H9 (cell line): Measurements from ENCODE around the gene PGF. TPM values are rescaled to one million over a fixed set of nuclear protein-coding genes. Genes with fewer than 3 reads are reported as not detected.

Source experiments
- DNase-seq: peaks from one replicate; pipeline ENCODE4 v3.0.0-alpha.2; 2017
- H2AFZ ChIP-seq: one replicate; pipeline ENCODE4 v1.6.1; 2013; ENCODE audit warnings: mild to moderate bottlenecking, low read length, control low read depth, moderate library complexity
- H2AK5ac ChIP-seq: 2 replicates; pipeline ENCODE4 v1.6.1; 2013; ENCODE audit warnings: low read length, control low read depth, mixed read lengths; ENCODE audit not compliant: insufficient read length
- H2BK120ac ChIP-seq: one replicate; pipeline ENCODE4 v1.6.1; 2013; ENCODE audit warnings: low read depth, mild to moderate bottlenecking, low read length, control low read depth, inconsistent platforms; ENCODE audit not compliant: poor library complexity, severe bottlenecking
- H2BK12ac ChIP-seq: 2 replicates; pipeline ENCODE4 v1.6.1; 2013; ENCODE audit warnings: low read length, control low read depth, mixed read lengths, low read depth; ENCODE audit not compliant: insufficient read length
- H2BK15ac ChIP-seq: 2 replicates; pipeline ENCODE4 v1.6.1; 2013; ENCODE audit warnings: low read depth, low read length, control low read depth
- H2BK20ac ChIP-seq: one replicate; pipeline ENCODE4 v1.6.1; 2013; ENCODE audit warnings: low read depth, mild to moderate bottlenecking, low read length, control low read depth, inconsistent platforms; ENCODE audit not compliant: poor library complexity, severe bottlenecking
- H2BK5ac ChIP-seq: 2 replicates; pipeline ENCODE4 v1.6.1; 2013; ENCODE audit warnings: low read length, control low read depth, mixed read lengths; ENCODE audit not compliant: insufficient read length
- H3K14ac ChIP-seq: 2 replicates; pipeline ENCODE4 v1.6.1; 2013; ENCODE audit warnings: low read length, control low read depth; ENCODE audit not compliant: insufficient read depth
- H3K18ac ChIP-seq: 2 replicates; pipeline ENCODE4 v1.6.1; 2013; ENCODE audit warnings: low read depth, mild to moderate bottlenecking, mixed read lengths, low read length, control low read depth; ENCODE audit not compliant: insufficient read length
- H3K23ac ChIP-seq: 2 replicates; pipeline ENCODE4 v1.6.1; 2013; ENCODE audit warnings: low read length, control low read depth, mixed read lengths, low read depth; ENCODE audit not compliant: insufficient read length
- H3K23me2 ChIP-seq: 2 replicates; pipeline ENCODE4 v1.6.1; 2013; ENCODE audit warnings: low read depth, mild to moderate bottlenecking, mixed read lengths, low read length, control low read depth; ENCODE audit not compliant: insufficient read length, poor library complexity, severe bottlenecking
- H3K27ac ChIP-seq: 2 replicates; pipeline ENCODE4 v1.5.1; 2013; ENCODE audit warnings: low read length, control low read depth, mixed read lengths, low read depth; ENCODE audit not compliant: insufficient read length
- H3K27me3 ChIP-seq: 2 replicates; pipeline ENCODE4 v1.6.1; 2013; ENCODE audit warnings: low read length, control low read depth, inconsistent platforms; ENCODE audit not compliant: insufficient read depth
- H3K4ac ChIP-seq: 2 replicates; pipeline ENCODE4 v1.6.1; 2013; ENCODE audit warnings: low read depth, mild to moderate bottlenecking, control low read depth, inconsistent platforms, low read length, moderate library complexity
- H3K4me1 ChIP-seq: 2 replicates; pipeline ENCODE4 v1.6.1; 2013; ENCODE audit warnings: low read length, control low read depth, inconsistent platforms; ENCODE audit not compliant: insufficient read depth
- H3K4me2 ChIP-seq: 2 replicates; pipeline ENCODE4 v1.6.1; 2013; ENCODE audit warnings: low read length, control low read depth, mixed read lengths; ENCODE audit not compliant: insufficient read length, insufficient read depth
- H3K56ac ChIP-seq: 2 replicates; pipeline ENCODE4 v1.6.1; 2013; ENCODE audit warnings: low read depth, mild to moderate bottlenecking, mixed read lengths, low read length, control low read depth; ENCODE audit not compliant: insufficient read length
- H3K79me1 ChIP-seq: 2 replicates; pipeline ENCODE4 v1.6.1; 2013; ENCODE audit warnings: low read depth, mild to moderate bottlenecking, moderate library complexity, low read length, control low read depth, inconsistent platforms; ENCODE audit not compliant: insufficient read depth, poor library complexity, severe bottlenecking
- H3K79me2 ChIP-seq: 2 replicates; pipeline ENCODE4 v1.6.1; 2013; ENCODE audit warnings: low read length, control low read depth, inconsistent platforms; ENCODE audit not compliant: insufficient read depth
- H3K9ac ChIP-seq: 2 replicates; pipeline ENCODE4 v1.6.1; 2013; ENCODE audit warnings: low read length, control low read depth, mixed read lengths; ENCODE audit not compliant: insufficient read length; ENCODE audit errors: extremely low read depth
- H3K9me3 ChIP-seq: one replicate; pipeline ENCODE4 v1.6.1; 2013; ENCODE audit warnings: low read depth, low read length, inconsistent platforms; ENCODE audit not compliant: control insufficient read depth
- H3T11ph ChIP-seq: one replicate; pipeline ENCODE4 v1.6.1; 2013; ENCODE audit warnings: mild to moderate bottlenecking, low read length, control low read depth, inconsistent platforms
- H4K20me1 ChIP-seq: one replicate; pipeline ENCODE4 v1.6.1; 2013; ENCODE audit not compliant: control insufficient read depth, insufficient read length, insufficient read depth
- H4K5ac ChIP-seq: 2 replicates; pipeline ENCODE4 v1.6.1; 2013; ENCODE audit warnings: low read depth, mild to moderate bottlenecking, mixed read lengths, low read length, control low read depth; ENCODE audit not compliant: insufficient read length
- H4K8ac ChIP-seq: replicated peaks from 2 replicates; pipeline ENCODE4 v1.6.1; 2013; ENCODE audit warnings: low read length, control low read depth, mixed read lengths, low read depth; ENCODE audit not compliant: insufficient read length
- H4K91ac ChIP-seq: 2 replicates; pipeline ENCODE4 v1.6.1; 2013; ENCODE audit warnings: low read depth, mild to moderate bottlenecking, moderate library complexity, mixed read lengths, low read length, control low read depth; ENCODE audit not compliant: insufficient read length
- H3K27ac Mint-ChIP-seq, 3 experiments: 2 replicates in 2 of 3; 3 replicates in 1 of 3; pipeline ENCODE4 v1.8.0; 2020 to 2021; ENCODE audit warnings: mixed read lengths in 3 of 3, mild to moderate bottlenecking in 1 of 3, moderate library complexity in 1 of 3
- H3K27me3 Mint-ChIP-seq: 2 replicates; pipeline ENCODE4 v1.8.0; 2021; ENCODE audit warnings: low read depth, mild to moderate bottlenecking, moderate library complexity, mixed read lengths
- H3K36me3 Mint-ChIP-seq, 3 experiments: 2 replicates in 2 of 3; 3 replicates in 1 of 3; pipeline ENCODE4 v1.8.0; 2020 to 2021; ENCODE audit warnings: low read depth in 3 of 3, mixed read lengths in 3 of 3; ENCODE audit not compliant: insufficient read depth in 1 of 3
- H3K4me1 Mint-ChIP-seq, 2 experiments: 2 replicates each; pipeline ENCODE4 v1.8.0; 2020; ENCODE audit warnings: mixed read lengths in 2 of 2
- H3K4me3 Mint-ChIP-seq, 2 experiments: 2 replicates in 1 of 2; 3 replicates in 1 of 2; pipeline ENCODE4 v1.8.0; 2020 to 2021; ENCODE audit warnings: mild to moderate bottlenecking in 2 of 2, mixed read lengths in 2 of 2, moderate library complexity in 1 of 2
- H3K9me3 Mint-ChIP-seq, 2 experiments: 2 replicates in 1 of 2; 3 replicates in 1 of 2; pipeline ENCODE4 v1.8.0; 2020; ENCODE audit warnings: mild to moderate bottlenecking in 2 of 2, mixed read lengths in 2 of 2, moderate library complexity in 1 of 2
- WGBS: extraction: QIAGEN DNeasy Blood & Tissue Kit; methylation state at CpG from one replicate; pipeline ENCODE4 v1.1.7; 2013; ENCODE audit warnings: missing lambda C conversion rate, low lambda C conversion rate, mixed read lengths; ENCODE audit not compliant: insufficient read length; ENCODE audit errors: extremely low coverage; 5-methylcytosine and 5-hydroxymethylcytosine counted together
- total RNA-seq: library from RNA; stranded (reverse); gene quantifications from 2 replicates; pipeline ENCODE4 v1.2.1, GENCODE V29; 2021
- TF ChIP-seq, protein P1 (sequence below): fragments of 200-600 bp; sonication (generic); conservative IDR thresholded peaks from 3 replicates; pipeline ENCODE4 v1.8.0; 2021; ENCODE audit warnings: antibody characterized with exemption, mild to moderate bottlenecking

Gene PGF
- total RNA-seq, 1 experiment from 2014 or later, result 2.3 TPM

DNA sequence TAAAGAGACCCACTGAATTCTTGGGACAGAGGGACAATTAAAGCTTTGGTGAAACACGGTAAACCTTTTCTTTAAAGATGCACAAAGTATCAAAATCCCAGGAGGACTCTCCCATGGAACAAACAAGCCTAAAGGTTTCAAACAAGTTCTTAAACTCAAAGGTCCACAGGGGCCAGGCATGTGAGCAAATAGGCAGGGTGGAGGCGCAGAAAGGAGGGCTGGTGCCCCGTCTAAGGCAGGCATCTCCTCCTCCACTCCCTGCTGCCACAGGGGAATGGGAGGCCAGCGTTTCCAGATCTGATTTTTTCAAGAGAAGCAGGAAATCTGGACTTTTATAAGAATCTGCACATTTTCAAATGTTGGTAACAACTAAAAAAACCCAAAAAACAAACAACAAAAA, 40.0 kb downstream of the PGF start:
- Histone ChIP-seq H2BK12ac (no peak overlapping the region), H4K91ac (no peak overlapping the region), H3K27ac (no peak overlapping the region), H2AFZ (no peak overlapping the region), H3K9ac (no peak overlapping the region), H3K23ac (no peak overlapping the region), H3K18ac (no peak overlapping the region), H2BK5ac (no peak overlapping the region), H3K56ac (no peak overlapping the region), H2BK120ac (no peak overlapping the region), H3K23me2 (no peaks in the 10 kb centered on the region), H3K4ac (no peak overlapping the region), H3T11ph (no peak overlapping the region), H2BK15ac (no peak overlapping the region), H4K20me1 (no peaks in the 10 kb centered on the region), H3K79me1 (no peaks in the 10 kb centered on the region), H4K5ac (no peak overlapping the region), H3K27me3 (no peaks in the 10 kb centered on the region), H2AK5ac (no peak overlapping the region), H4K8ac (no peak overlapping the region), H3K4me2 (no peak overlapping the region), H3K9me3 (no peaks in the 10 kb centered on the region), H2BK20ac (no peak overlapping the region), H3K79me2 (no peaks in the 10 kb centered on the region), H3K4me1 (no peaks in the 10 kb centered on the region; the same call in 1 of the 2 replicates), H3K14ac (no peak overlapping the region)
- Mint-ChIP-seq H3K27ac (no peak overlapping the region), H3K27me3 (no peaks in the 10 kb centered on the region), H3K4me1 (peaks cover 0 to 3% of the 10 kb centered on the region in 2 experiments; a peak in 1 of 4 replicates), H3K9me3 (no peaks in the 10 kb centered on the region), H3K36me3 (peaks cover 0 to 4% (median 0%) of the 10 kb centered on the region in 3 experiments; a peak in 3 of 7 replicates), H3K4me3 (no peak overlapping the region)
- DNase-seq, result no peak
- WGBS, result no CpG with 5 or more reads among the region's 4 CpGs
- TF ChIP-seq, protein P1, sequence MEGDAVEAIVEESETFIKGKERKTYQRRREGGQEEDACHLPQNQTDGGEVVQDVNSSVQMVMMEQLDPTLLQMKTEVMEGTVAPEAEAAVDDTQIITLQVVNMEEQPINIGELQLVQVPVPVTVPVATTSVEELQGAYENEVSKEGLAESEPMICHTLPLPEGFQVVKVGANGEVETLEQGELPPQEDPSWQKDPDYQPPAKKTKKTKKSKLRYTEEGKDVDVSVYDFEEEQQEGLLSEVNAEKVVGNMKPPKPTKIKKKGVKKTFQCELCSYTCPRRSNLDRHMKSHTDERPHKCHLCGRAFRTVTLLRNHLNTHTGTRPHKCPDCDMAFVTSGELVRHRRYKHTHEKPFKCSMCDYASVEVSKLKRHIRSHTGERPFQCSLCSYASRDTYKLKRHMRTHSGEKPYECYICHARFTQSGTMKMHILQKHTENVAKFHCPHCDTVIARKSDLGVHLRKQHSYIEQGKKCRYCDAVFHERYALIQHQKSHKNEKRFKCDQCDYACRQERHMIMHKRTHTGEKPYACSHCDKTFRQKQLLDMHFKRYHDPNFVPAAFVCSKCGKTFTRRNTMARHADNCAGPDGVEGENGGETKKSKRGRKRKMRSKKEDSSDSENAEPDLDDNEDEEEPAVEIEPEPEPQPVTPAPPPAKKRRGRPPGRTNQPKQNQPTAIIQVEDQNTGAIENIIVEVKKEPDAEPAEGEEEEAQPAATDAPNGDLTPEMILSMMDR, result no peak
